ENCODE data around the gene ME2. TPM values are rescaled to one million over a fixed set of nuclear protein-coding genes. Genes with fewer than 3 reads are reported as not detected.
"Not testable (repeated sequence)": the region's sequence is repeated elsewhere in the genome, so short reads cannot be mapped to it uniquely, and the experiment has no call there.

The ME2 gene
- total RNA-seq, 2 experiments from 2014 or later: 137 to 146 TPM

DNA sequence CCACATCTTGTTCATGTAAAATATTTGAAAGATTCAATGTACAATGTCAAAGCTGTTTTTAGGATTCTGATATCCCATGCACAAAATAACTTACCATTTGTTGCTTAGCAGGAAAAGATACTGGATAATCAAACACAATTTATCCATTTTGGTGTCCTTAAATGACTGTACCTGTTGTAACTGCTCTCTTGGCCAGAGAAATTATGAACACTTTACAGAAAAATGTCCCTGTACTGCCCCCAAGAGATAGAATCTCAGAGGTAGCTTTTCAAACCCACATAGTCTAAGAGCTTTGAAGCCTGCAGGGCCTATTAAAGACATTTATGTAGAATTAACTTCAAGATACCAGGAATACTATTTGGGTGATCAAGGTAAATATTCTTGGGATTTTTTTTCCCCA, 12.2 kb upstream of the ME2 start:
- Mint-ChIP-seq H3K4me3 (no peak overlapping the region), H3K4me1 (ENCODE audit: low read depth) (no peaks in the 10 kb centered on the region), H3K27me3 (ENCODE audit: low read depth) (no peaks in the 10 kb centered on the region), H3K36me3 (ENCODE audit: low read depth) (no peaks in the 10 kb centered on the region), H3K27ac (no peak overlapping the region), H3K9me3 (no peaks in the 10 kb centered on the region)
- intact Hi-C loops (cut with micrococcal nuclease): loop anchor here (1.0 kb wide), 1 partner anchor 46 kb away; the partner anchor contains the start of gene MRO
- no peak for DNase-seq
- CTCF ChIA-PET: no interaction called here

- no peak overlapping the region for H3K4me3 Mint-ChIP-seq
- no peaks in the 10 kb centered on the region for H3K9me3 Mint-ChIP-seq
- H3K27ac Mint-ChIP-seq: no peak overlapping the region
- H3K36me3 Mint-ChIP-seq (ENCODE audit: low read depth): no peaks in the 10 kb centered on the region
- no peaks in the 10 kb centered on the region for H3K4me1 Mint-ChIP-seq (ENCODE audit: low read depth)
- CTCF ChIA-PET: no interaction called here
- intact Hi-C loops (cut with micrococcal nuclease): no loop called here
- H3K27me3 Mint-ChIP-seq (ENCODE audit: low read depth): peaks cover 3% of the 10 kb centered on the region
- DNase-seq: no peak
Observed at GRCh38 chr18:50869150-50869549, 9.8 kb upstream of the ME2 start.

GRCh38 chr18:50870138-50870845, 8.6 kb upstream of the ME2 start:
- no peaks in the 10 kb centered on the region for H3K4me1 Mint-ChIP-seq (ENCODE audit: low read depth)
- no peak for DNase-seq
- H3K27ac Mint-ChIP-seq: no peak overlapping the region
- H3K9me3 Mint-ChIP-seq: no peaks in the 10 kb centered on the region
- peaks cover 3% of the 10 kb centered on the region for H3K27me3 Mint-ChIP-seq (ENCODE audit: low read depth)
- CTCF ChIA-PET: interaction anchor here (1.2 kb wide), 1 partner anchor 49 kb away, joined by 4 read pairs; no protein-coding TSS in a partner anchor
- no peaks in the 10 kb centered on the region for H3K36me3 Mint-ChIP-seq (ENCODE audit: low read depth)
- no peak overlapping the region for H3K4me3 Mint-ChIP-seq
- intact Hi-C loops (cut with micrococcal nuclease): no loop called here

DNA sequence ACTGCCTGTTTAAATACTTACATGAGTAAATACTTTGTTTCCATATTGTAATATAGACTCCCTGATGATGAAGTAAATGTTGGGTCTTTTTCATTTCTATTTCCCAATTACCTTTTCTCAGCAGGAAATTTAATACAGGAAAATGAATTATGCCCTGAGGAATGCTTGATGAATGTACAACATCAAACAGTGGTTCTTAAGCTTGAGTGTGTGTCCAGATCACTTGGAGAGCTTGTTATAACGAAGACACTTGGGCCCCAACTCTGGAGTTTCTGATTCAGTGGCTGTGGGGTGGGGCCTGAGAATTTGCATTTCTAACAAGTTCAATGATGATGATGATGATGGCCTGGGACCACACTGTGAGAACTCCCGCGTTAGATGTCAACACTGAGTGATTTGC, 7.1 kb upstream of the ME2 start:
- H3K36me3 Mint-ChIP-seq (ENCODE audit: low read depth): no peaks in the 10 kb centered on the region
- H3K27me3 Mint-ChIP-seq (ENCODE audit: low read depth): peaks cover 3% of the 10 kb centered on the region
- intact Hi-C loops (cut with micrococcal nuclease): no loop called here
- no peak overlapping the region for H3K27ac Mint-ChIP-seq
- no peaks in the 10 kb centered on the region for H3K4me1 Mint-ChIP-seq (ENCODE audit: low read depth)
- H3K9me3 Mint-ChIP-seq: no peaks in the 10 kb centered on the region
- CTCF ChIA-PET: no interaction called here
- H3K4me3 Mint-ChIP-seq: no peak overlapping the region
- no peak for DNase-seq

GRCh38 chr18:50875966-50876536, 2.9 kb upstream of the ME2 start:
- Mint-ChIP-seq H3K4me1 (ENCODE audit: low read depth) (peaks cover 11% of the 10 kb centered on the region), H3K9me3 (no peaks in the 10 kb centered on the region), H3K4me3 (no peak overlapping the region), H3K27ac (no peak overlapping the region), H3K36me3 (ENCODE audit: low read depth) (peaks cover 3% of the 10 kb centered on the region), H3K27me3 (ENCODE audit: low read depth) (peaks cover 3% of the 10 kb centered on the region)
- CTCF ChIA-PET: interaction anchor here (0.6 to 1.6 kb wide), 5 partner anchors 35 to 305 kb away, joined by 3 to 5 read pairs (median 4); no protein-coding TSS in a partner anchor
- no peak for DNase-seq
- intact Hi-C loops (cut with micrococcal nuclease): no loop called here

GRCh38 chr18:50877545-50878265, 1.2 kb upstream of the ME2 start:
- DNase-seq: no peak
- H3K4me3 Mint-ChIP-seq: peak overlapping the region; percentile 96
- intact Hi-C loops (cut with micrococcal nuclease): loop anchor here (1.0 kb wide), 5 partner anchors 23 to 590 kb away; partner anchors contain the start of genes CXXC1, ELAC1 and MEX3C

GRCh38 chr18:50879302-50880118, 592 bp downstream of the ME2 start:
- H3K9me3 Mint-ChIP-seq: no peaks in the 10 kb centered on the region
- peak overlapping the region; percentile 97 for H3K27ac Mint-ChIP-seq
- CTCF ChIA-PET: interaction anchor here (1.6 kb wide), 1 partner anchor 59 kb away, joined by 6 read pairs; the partner anchor contains the start of gene MRO
- peaks cover 32% of the 10 kb centered on the region for H3K4me1 Mint-ChIP-seq (ENCODE audit: low read depth)
- intact Hi-C loops (cut with micrococcal nuclease): loop anchor here (1.0 kb wide), 2 partner anchors 151 to 172 kb away; partner anchors contain the start of gene SMAD4
- H3K36me3 Mint-ChIP-seq (ENCODE audit: low read depth): peaks cover 17% of the 10 kb centered on the region
- H3K27me3 Mint-ChIP-seq (ENCODE audit: low read depth): no peaks in the 10 kb centered on the region
- H3K4me3 Mint-ChIP-seq: peak overlapping the region; percentile 98
- DNase-seq: peak; percentile 24

More at GRCh38 chr18:50877545-50878265, 1.2 kb upstream of the ME2 start:
- CTCF ChIA-PET: interaction anchor here (0.7 to 1.6 kb wide), 4 partner anchors 10 to 89 kb away, joined by 3 to 6 read pairs (median 4); partner anchors contain the start of gene MRO
- H3K27me3 Mint-ChIP-seq (ENCODE audit: low read depth): peaks cover 3% of the 10 kb centered on the region
- H3K9me3 Mint-ChIP-seq: no peaks in the 10 kb centered on the region
- H3K36me3 Mint-ChIP-seq (ENCODE audit: low read depth): peaks cover 8% of the 10 kb centered on the region
- H3K4me1 Mint-ChIP-seq (ENCODE audit: low read depth): peaks cover 18% of the 10 kb centered on the region
- peak overlapping the region; percentile 99 for H3K27ac Mint-ChIP-seq

DNA sequence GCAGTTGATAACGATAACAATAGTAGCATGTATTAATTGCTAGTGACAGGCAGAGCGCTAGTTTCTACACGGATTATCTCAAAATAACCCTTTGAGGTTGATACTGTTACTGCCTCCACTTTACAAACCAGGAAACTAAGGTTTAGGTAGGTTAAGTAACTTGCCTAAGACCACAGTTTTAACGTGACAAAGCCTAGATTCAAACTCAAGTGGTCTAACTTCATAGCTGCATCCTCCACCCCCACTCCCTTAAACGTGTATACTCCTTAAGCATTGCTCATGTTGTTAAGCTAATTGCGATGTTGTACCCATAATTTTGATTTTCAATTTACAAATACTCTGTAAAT, 1.2 kb downstream of the ME2 start:
- no peak for DNase-seq
- peaks cover 32% of the 10 kb centered on the region for H3K4me1 Mint-ChIP-seq (ENCODE audit: low read depth)
- CTCF ChIA-PET: interaction anchor here (0.5 to 1.2 kb wide), 4 partner anchors 9 to 60 kb away, joined by 3 to 5 read pairs (median 4); partner anchors contain the start of gene MRO
- peak overlapping the region; percentile 97 for H3K27ac Mint-ChIP-seq
- H3K36me3 Mint-ChIP-seq (ENCODE audit: low read depth): peaks cover 17% of the 10 kb centered on the region
- intact Hi-C loops (cut with micrococcal nuclease): no loop called here
- peak overlapping the region; percentile 98 for H3K4me3 Mint-ChIP-seq
- no peaks in the 10 kb centered on the region for H3K9me3 Mint-ChIP-seq
- no peaks in the 10 kb centered on the region for H3K27me3 Mint-ChIP-seq (ENCODE audit: low read depth)

DNA sequence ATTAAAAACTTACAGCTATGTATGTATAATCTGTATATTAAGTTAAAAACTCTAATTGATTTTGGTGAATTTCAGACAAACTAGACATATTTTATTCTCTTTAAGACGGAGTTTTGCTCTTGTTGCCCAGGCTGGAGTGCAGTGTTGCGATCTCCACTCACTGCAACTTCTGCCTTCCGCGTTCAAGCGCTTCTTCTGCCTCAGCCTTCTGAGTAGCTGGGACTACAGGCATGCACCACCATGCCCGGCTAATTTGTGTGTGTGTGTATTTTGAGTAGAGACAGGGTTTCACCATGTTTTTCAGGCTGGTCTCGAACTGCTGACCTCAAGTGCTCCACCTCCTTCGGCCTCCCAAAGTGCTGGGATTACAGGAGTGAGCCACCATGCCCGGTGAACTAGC, 2.0 kb downstream of the ME2 start:
- peaks cover 32% of the 10 kb centered on the region for H3K4me1 Mint-ChIP-seq (ENCODE audit: low read depth)
- H3K4me3 Mint-ChIP-seq; H3K27me3 Mint-ChIP-seq (ENCODE audit: low read depth); DNase-seq; H3K27ac Mint-ChIP-seq; intact Hi-C loops (cut with micrococcal nuclease); H3K9me3 Mint-ChIP-seq: not testable (repeated sequence)
- CTCF ChIA-PET: interaction anchor here (0.8 to 1.2 kb wide), 3 partner anchors 8 to 61 kb away, joined by 3 to 5 read pairs (median 5); partner anchors contain the start of gene MRO
- peaks cover 17% of the 10 kb centered on the region for H3K36me3 Mint-ChIP-seq (ENCODE audit: low read depth)

- CTCF ChIA-PET: interaction anchor here (1.5 kb wide), 1 partner anchor 9 kb away, joined by 4 read pairs; no protein-coding TSS in a partner anchor
- H3K4me3 Mint-ChIP-seq: no peak overlapping the region
- H3K27me3 Mint-ChIP-seq (ENCODE audit: low read depth): no peaks in the 10 kb centered on the region
- H3K36me3 Mint-ChIP-seq (ENCODE audit: low read depth): peaks cover 44% of the 10 kb centered on the region
- intact Hi-C loops (cut with micrococcal nuclease): loop anchor here (2.0 kb wide), 1 partner anchor 14 kb away; no protein-coding TSS in a partner anchor
- peaks cover 28% of the 10 kb centered on the region for H3K4me1 Mint-ChIP-seq (ENCODE audit: low read depth)
- no peak overlapping the region for H3K27ac Mint-ChIP-seq
- H3K9me3 Mint-ChIP-seq: peaks cover 6% of the 10 kb centered on the region
- no peak for DNase-seq
Observed at GRCh38 chr18:50886929-50887328, 8.0 kb downstream of the ME2 start.

- Mint-ChIP-seq H3K4me1 (ENCODE audit: low read depth) (peaks cover 23% of the 10 kb centered on the region), H3K4me3 (no peak overlapping the region), H3K27ac (no peak overlapping the region), H3K27me3 (ENCODE audit: low read depth) (no peaks in the 10 kb centered on the region), H3K9me3 (peaks cover 10% of the 10 kb centered on the region), H3K36me3 (ENCODE audit: low read depth) (peaks cover 50% of the 10 kb centered on the region)
- CTCF ChIA-PET: interaction anchor here (0.5 to 0.6 kb wide), 3 partner anchors 24 to 1431 kb away, joined by 3 to 4 read pairs (median 4); no protein-coding TSS in a partner anchor
- DNase-seq: no peak
- intact Hi-C loops (cut with micrococcal nuclease): no loop called here
Observed at GRCh38 chr18:50895350-50896045, 16.6 kb downstream of the ME2 start.
